GM12872 (cell line): ENCODE results near the gene TPRA1.

Experiments
- TF ChIP-seq, protein P1 (sequence below): IDR thresholded peaks from 3 replicates; pipeline ENCODE4 v1.5.1; 2011; ENCODE audit warnings: low read depth, mild to moderate bottlenecking, low read length, moderate library complexity; ENCODE audit not compliant: insufficient read depth

TPRA1 gene

DNA sequence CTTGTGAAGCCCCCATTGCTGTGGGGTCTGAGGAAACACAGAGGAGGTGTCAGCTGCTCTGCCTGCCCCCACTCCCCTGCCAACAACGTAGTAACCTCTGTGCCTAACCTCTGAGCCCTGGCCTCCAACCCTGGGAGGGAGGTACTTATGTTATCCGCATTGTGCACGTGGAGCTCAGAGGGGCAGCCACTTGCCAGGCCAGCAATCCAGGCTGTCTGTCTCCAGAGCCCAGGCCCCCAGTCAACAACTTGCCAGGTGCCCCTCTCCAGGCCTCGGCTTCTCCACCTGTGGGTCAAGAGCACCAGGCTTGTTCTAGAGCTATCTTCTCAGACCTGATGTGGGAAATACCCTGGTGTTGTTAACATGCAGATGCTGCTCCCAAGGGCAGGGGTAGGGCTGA is 2.7 kb downstream of the TPRA1 start:
- TF ChIP-seq, protein P1, sequence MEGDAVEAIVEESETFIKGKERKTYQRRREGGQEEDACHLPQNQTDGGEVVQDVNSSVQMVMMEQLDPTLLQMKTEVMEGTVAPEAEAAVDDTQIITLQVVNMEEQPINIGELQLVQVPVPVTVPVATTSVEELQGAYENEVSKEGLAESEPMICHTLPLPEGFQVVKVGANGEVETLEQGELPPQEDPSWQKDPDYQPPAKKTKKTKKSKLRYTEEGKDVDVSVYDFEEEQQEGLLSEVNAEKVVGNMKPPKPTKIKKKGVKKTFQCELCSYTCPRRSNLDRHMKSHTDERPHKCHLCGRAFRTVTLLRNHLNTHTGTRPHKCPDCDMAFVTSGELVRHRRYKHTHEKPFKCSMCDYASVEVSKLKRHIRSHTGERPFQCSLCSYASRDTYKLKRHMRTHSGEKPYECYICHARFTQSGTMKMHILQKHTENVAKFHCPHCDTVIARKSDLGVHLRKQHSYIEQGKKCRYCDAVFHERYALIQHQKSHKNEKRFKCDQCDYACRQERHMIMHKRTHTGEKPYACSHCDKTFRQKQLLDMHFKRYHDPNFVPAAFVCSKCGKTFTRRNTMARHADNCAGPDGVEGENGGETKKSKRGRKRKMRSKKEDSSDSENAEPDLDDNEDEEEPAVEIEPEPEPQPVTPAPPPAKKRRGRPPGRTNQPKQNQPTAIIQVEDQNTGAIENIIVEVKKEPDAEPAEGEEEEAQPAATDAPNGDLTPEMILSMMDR, result no peak

DNA sequence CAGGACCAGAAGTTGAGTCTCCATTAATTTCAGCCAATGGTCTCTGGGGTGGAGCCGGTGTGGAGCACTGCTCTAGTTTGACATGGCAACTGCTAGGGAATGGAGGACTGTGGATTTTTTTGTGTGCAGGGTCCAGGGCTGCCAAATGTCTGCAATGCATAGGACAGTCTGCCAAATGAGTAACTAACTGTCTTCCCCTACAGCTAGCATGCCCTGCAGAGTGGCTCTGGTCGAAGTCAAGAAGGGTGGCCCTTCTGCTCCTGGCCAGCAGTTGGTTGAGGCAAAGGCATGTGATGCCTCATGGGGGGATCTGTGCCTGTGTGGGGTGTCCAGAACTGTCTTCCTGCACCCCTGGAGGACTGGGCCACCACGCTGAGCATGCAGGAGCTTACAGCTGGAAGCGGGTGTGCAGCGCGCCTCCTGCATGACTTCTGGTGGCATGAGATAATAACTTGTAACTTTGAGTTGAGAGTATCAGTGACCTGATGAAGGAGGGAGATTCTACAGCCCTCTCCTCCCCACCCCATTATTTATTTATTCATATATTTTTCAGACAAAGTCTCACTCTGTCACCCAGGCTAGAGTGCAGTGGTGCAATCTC is 4.6 kb downstream of the TPRA1 start:
- TF ChIP-seq, protein P1, result no peak

DNA sequence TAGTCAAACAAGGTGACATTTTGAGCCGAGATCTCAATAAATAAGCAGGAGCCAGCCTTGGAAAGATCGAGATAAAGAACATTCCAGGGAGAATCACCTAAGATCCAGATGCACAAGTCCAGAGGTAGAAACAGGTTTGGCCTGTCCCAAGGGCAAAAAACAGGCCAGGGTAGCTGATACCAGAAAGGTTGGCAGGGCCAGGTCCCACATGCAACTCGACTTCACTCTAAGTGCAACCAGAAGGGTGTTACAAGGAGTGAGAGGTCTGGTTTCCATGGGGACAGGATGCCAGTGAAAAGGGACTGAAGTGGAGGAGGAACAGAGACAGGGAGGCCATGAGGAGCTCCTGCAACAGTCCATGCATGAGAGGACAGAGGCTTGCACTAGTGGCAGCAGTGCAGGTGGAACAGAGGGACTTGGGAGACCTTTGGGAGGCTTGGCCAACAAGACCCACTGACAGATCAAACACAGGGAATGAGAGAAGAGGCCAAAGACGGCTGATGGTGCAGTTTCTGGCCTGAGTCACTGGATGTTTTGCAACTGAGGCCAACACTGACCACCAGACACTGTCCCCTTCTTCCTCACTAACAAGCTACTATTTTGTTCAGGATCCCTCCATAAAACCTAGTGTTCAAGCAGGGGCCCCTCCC is 5.2 kb downstream of the TPRA1 start:
- TF ChIP-seq, protein P1, result no peak

DNA sequence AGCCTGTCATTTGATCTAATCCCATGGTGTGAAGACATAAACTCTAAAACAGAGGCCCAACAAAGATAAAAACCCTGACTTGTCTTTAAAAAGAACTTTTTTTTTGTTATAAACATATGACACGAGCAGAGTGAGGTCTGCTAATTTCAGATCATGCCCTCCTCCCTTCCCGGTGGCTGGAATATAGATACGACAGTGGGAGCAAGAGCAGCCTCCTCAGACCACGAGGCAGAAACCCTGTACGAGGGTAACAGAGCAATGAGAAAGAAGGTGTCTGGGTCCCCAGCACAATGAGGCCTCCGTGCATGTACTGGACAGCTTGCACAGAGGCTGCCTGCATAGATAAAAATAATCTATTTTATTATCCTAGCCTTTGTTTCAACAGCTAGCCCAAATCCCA is 5.8 kb downstream of the TPRA1 start:
- TF ChIP-seq, protein P1, result no peak

DNA sequence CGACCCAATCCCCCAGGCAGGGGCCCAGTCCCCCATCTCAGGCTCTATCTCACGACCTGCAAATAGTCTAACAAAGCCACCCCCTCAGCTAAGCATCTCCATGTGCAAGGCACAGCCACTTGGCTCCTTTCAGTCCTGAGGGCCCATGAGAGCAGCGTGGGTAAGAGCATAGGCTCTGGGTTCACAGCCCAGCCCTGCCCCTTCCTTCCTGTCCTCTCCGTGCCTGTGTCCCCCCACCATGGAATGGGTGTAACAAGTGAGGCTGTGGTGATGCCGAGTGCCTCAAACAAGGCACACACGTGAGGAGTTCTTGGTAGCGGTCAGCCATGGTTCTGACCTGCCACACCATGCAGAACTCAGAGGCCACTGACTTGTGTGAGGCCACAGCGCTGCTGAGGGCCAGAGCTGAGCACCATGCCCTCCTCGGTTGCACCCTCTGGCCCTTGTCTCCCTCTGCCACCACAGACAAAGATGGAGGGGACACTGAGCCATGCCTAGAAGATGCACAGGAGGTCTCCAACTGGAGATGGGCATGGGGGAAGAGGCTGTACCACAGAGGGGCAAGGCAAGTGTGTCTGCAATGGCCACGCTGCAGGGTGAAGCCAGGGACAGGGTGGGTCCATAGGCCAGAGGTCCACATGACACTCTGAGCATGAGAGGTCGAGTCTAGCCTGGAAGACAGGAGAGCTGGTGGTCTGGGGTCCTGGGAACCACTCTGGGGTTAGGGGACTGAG is 10.0 kb downstream of the TPRA1 start:
- TF ChIP-seq, protein P1, result no peak

DNA sequence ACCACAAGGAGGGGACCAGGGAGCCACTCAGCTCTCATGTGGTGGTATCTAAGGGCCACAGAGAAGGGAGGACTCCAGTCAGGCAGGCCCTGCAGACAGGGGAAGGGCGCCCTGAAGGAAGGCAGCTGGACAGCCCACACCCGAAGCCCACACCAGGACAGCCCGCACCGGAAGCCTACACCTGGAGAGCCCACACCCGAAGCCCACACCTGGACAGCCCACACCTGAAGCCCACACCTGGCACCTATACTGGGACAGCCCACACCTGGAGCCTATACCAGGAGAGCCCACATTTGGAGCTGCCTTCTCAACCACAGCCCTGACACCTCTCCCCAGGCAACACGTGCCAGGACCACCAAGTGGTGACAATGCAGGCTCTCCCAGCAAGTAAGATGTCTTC is 11.7 kb downstream of the TPRA1 start:
- TF ChIP-seq, protein P1, result no peak

DNA sequence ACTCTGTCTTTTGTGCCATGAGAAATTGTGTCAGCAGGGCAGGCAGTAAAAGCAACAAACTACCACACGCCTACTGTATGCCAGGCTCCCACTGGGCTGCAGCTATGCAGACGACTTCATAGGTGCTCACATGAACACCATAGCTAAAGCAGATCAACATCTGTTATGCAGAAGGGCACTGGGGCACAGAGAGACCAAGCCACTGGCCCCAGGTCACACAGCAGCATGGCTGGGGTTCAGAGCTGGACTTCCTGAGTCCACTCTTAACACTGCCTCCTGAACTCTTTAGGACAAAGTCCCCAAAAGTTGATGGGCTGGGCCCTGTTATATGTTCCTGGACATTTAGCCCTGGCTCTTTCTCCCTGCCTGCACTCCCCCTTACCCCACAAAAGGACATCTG is 12.4 kb downstream of the TPRA1 start:
- TF ChIP-seq, protein P1, result no peak
